ENCODE results near the gene CCNDBP1.

CCNDBP1 gene

DNA sequence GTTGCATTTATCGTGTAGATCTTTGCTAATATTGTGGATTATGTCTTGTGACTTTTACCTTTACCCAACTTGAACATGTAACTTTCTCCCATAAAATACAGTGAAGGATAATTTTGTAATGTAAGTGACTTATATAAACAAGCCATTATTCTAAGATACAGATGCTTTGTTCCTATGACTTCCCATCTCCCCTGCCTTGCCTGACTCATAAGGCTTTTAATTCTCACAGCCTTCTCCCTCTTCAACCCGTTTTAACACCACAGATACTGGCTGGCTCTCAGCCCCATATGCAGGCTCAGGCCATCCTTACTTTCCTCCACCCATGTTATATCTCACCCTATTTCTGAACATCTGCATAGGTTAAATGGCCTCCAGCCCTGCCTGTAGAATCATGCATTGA, 4.1 kb downstream of the CCNDBP1 start:
- Histone ChIP-seq H3K79me2 (ENCODE audit: control insufficient read depth, low read length) (peaks cover 17% of the 10 kb centered on the region), H3F3A (ENCODE audit: control insufficient read depth, insufficient read depth) (peaks cover 6% of the 10 kb centered on the region), H3K27ac (ENCODE audit: low read depth, low read length) (no peak overlapping the region), H3K4me1 (ENCODE audit: control insufficient read depth, low read length) (peaks cover 15% of the 10 kb centered on the region), H4K20me1 (ENCODE audit: control insufficient read depth, insufficient read depth, low read depth, low read length) (no peaks in the 10 kb centered on the region), H3K27me3 (ENCODE audit: control insufficient read depth, low read length) (no peaks in the 10 kb centered on the region), H3K9me3 (ENCODE audit: control insufficient read depth, insufficient read depth, low read length) (no peaks in the 10 kb centered on the region), H3K36me3 (ENCODE audit: control insufficient read depth, low read length) (peaks cover 56% of the 10 kb centered on the region), H3K4me2 (ENCODE audit: low read length) (no peak overlapping the region), H3K4me3 (ENCODE audit: low read length) (no peak overlapping the region), H3K9me2 (replicated peaks; ENCODE audit: control insufficient read depth, low read length) (no peaks in the 10 kb centered on the region)
- TF ChIP-seq, protein P1, sequence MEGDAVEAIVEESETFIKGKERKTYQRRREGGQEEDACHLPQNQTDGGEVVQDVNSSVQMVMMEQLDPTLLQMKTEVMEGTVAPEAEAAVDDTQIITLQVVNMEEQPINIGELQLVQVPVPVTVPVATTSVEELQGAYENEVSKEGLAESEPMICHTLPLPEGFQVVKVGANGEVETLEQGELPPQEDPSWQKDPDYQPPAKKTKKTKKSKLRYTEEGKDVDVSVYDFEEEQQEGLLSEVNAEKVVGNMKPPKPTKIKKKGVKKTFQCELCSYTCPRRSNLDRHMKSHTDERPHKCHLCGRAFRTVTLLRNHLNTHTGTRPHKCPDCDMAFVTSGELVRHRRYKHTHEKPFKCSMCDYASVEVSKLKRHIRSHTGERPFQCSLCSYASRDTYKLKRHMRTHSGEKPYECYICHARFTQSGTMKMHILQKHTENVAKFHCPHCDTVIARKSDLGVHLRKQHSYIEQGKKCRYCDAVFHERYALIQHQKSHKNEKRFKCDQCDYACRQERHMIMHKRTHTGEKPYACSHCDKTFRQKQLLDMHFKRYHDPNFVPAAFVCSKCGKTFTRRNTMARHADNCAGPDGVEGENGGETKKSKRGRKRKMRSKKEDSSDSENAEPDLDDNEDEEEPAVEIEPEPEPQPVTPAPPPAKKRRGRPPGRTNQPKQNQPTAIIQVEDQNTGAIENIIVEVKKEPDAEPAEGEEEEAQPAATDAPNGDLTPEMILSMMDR (IDR thresholded peaks at IDR 0.05; ENCODE audit: low read depth, low read length, poor library complexity, severe bottlenecking): no peak
- no peak for TF ChIP-seq EZH2phosphoT487 (IDR thresholded peaks at IDR 0.05; ENCODE audit: borderline replicate concordance, low read length)

DNA sequence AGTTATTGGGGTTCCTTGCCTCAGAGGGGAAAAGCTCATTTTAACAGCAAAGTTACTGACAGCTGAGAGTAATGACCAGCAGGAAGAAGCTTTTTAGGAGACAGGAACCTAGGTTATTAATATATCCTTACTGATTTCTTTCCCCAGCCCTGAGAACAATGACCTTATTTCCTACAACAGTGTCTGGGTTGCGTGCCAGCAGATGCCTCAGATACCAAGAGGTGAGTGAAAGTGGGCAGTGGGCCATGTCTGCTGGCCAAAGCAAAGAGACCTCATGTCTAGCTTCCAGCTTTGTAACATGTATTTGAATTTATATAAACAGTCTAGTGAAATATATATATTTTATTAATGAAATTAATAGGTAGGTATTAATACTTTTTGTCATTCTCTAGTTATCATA, 5.0 kb downstream of the CCNDBP1 start:
- H3F3A ChIP-seq (ENCODE audit: control insufficient read depth, insufficient read depth): no peaks in the 10 kb centered on the region; the same call in 1 of the 2 replicates
- H4K20me1 ChIP-seq (ENCODE audit: control insufficient read depth, insufficient read depth, low read depth, low read length): no peaks in the 10 kb centered on the region
- no peaks in the 10 kb centered on the region for H3K9me2 ChIP-seq (replicated peaks; ENCODE audit: control insufficient read depth, low read length)
- peaks cover 10% of the 10 kb centered on the region for H3K4me1 ChIP-seq (ENCODE audit: control insufficient read depth, low read length)
- H3K4me3 ChIP-seq (ENCODE audit: low read length): no peak overlapping the region
- peaks cover 58% of the 10 kb centered on the region for H3K36me3 ChIP-seq (ENCODE audit: control insufficient read depth, low read length)
- H3K79me2 ChIP-seq (ENCODE audit: control insufficient read depth, low read length): peaks cover 17% of the 10 kb centered on the region
- H3K27me3 ChIP-seq (ENCODE audit: control insufficient read depth, low read length): no peaks in the 10 kb centered on the region
- TF ChIP-seq, protein P1 (IDR thresholded peaks at IDR 0.05; ENCODE audit: low read depth, low read length, poor library complexity, severe bottlenecking): no peak
- TF ChIP-seq EZH2phosphoT487 (IDR thresholded peaks at IDR 0.05; ENCODE audit: borderline replicate concordance, low read length): no peak
- no peak overlapping the region for H3K27ac ChIP-seq (ENCODE audit: low read depth, low read length)
- no peaks in the 10 kb centered on the region for H3K9me3 ChIP-seq (ENCODE audit: control insufficient read depth, insufficient read depth, low read length)
- H3K4me2 ChIP-seq (ENCODE audit: low read length): no peak overlapping the region

DNA sequence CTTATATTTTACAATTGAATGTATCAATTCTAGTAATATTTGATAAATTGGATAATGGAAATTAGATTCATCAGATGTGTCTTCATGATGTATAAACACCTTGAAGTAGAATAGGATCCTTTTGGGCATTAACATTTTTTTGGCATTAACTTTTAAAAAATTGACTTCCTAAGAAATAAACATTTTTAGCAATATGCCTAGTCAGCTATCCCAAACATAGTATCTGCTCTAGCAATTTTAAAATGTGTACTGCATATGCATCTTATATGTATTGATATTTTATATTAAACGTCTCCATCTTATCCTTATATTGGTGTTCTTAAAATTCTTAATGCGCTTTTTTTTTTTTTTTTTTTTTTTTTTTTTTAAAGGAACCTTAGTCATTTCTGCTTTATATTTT, 8.5 kb downstream of the CCNDBP1 start:
- Histone ChIP-seq H3K9me3 (ENCODE audit: control insufficient read depth, insufficient read depth, low read length) (no peaks in the 10 kb centered on the region), H3K4me1 (ENCODE audit: control insufficient read depth, low read length) (0 out of 2 replicates have a peak, but pooled peaks cover 5% of the 10 kb centered on the region), H3K36me3 (ENCODE audit: control insufficient read depth, low read length) (peaks cover 61% of the 10 kb centered on the region), H4K20me1 (ENCODE audit: control insufficient read depth, insufficient read depth, low read depth, low read length) (no peaks in the 10 kb centered on the region), H3K79me2 (ENCODE audit: control insufficient read depth, low read length) (no peaks in the 10 kb centered on the region), H3K4me3 (ENCODE audit: low read length) (no peak overlapping the region), H3K4me2 (ENCODE audit: low read length) (no peak overlapping the region), H3K27ac (ENCODE audit: low read depth, low read length) (no peak overlapping the region), H3K9me2 (replicated peaks; ENCODE audit: control insufficient read depth, low read length) (no peaks in the 10 kb centered on the region), H3K27me3 (ENCODE audit: control insufficient read depth, low read length) (no peaks in the 10 kb centered on the region), H3F3A (ENCODE audit: control insufficient read depth, insufficient read depth) (no peaks in the 10 kb centered on the region)
- TF ChIP-seq EZH2phosphoT487 (IDR thresholded peaks at IDR 0.05; ENCODE audit: borderline replicate concordance, low read length): no peak
- TF ChIP-seq, protein P1 (IDR thresholded peaks at IDR 0.05; ENCODE audit: low read depth, low read length, poor library complexity, severe bottlenecking): no peak

Data from DOHH2 (cell line).